CD4-positive, alpha-beta T cell treated with Interleukin-15 for 1 hour (primary cell): ENCODE results near the gene TMEM120A.

Experiments
- DNase-seq: peaks from one replicate; pipeline ENCODE4 v3.0.0-alpha.2; 2020

Gene TMEM120A

DNA sequence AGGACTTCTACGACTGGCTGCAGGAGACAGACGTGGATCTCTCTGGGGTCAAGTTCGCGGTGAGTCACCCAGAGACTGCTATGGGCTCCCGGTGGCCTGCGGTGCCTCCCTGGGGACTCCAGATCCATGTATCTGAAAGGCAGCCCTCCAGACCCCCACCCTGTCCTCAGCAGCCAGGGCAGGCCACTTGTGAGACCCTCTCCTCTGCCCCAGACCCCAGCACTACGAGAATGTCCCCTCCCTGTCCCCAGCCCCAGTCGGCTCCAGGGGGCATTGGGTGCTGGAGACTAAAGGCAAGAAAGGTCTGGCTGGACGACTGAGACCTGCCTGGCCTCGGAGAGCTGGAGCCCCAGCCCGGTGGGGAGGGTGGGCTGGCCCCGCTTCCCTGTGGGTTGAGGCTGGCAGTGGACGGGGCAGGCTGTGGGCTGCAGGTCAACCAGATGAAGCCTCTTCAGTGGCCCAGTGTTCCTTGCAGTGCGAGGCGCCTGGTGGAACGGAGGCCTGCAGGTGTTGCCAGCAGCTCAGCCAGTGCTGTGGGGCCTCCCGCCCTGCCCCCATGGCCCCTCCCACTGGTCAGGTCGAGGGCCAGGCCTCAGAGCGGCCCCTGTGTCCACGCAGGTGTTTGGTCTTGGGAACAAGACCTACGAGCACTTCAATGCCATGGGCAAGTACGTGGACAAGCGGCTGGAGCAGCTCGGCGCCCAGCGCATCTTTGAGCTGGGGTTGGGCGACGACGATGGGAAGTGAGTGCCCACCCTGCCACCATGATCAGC is 13.8 kb downstream of the TMEM120A start:
- no peak for DNase-seq

DNA sequence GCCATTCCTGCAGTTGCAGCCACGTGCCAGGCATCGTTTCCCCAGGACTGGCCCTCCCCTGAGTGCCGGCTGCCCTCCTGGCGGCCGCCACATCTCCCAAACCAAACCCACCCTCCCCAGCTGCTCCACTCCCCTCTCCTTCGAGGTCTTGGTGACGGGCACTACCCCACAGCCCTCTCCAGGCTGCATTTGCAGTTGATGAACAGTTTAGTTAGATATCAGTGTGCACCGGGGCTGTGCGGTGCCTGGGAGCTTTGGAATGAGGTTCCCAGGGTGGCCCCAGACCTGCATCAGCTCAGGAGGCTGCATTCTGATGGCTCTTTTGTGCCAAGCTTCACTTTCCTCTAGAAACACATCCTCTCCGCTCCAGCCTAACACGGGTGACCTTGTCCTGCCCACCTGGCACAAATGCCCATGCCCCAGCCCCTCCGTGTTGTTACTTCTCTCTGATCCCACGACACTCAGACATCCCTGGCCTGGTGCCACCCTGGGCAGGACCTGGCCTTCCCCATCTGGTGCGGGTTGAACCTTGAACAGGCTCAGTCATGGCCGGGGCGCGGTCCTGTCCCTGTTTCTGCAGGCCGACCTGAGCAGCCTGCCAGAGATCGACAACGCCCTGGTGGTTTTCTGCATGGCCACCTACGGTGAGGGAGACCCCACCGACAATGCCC is 14.5 kb downstream of the TMEM120A start:
- DNase-seq: no peak

DNA sequence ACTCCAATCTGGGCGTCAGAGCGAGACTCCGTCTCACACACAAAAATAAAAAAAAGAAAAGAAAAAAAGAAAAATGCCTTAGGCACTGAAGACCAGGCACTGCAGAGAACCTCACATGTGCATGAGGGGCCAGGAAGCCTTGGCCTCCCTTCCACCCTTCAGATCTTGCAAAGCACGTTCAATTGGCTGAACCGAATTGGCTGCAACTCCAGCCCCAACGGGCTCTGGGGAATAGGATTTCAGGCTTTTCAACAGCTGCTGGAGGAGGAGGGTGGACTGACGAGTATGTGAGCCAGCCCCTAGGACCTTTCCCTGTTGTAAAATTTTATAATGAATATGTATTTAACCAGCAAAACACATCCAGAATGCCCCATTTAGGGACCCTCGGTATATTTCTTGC is 16.7 kb downstream of the TMEM120A start:
- DNase-seq: no peak

DNA sequence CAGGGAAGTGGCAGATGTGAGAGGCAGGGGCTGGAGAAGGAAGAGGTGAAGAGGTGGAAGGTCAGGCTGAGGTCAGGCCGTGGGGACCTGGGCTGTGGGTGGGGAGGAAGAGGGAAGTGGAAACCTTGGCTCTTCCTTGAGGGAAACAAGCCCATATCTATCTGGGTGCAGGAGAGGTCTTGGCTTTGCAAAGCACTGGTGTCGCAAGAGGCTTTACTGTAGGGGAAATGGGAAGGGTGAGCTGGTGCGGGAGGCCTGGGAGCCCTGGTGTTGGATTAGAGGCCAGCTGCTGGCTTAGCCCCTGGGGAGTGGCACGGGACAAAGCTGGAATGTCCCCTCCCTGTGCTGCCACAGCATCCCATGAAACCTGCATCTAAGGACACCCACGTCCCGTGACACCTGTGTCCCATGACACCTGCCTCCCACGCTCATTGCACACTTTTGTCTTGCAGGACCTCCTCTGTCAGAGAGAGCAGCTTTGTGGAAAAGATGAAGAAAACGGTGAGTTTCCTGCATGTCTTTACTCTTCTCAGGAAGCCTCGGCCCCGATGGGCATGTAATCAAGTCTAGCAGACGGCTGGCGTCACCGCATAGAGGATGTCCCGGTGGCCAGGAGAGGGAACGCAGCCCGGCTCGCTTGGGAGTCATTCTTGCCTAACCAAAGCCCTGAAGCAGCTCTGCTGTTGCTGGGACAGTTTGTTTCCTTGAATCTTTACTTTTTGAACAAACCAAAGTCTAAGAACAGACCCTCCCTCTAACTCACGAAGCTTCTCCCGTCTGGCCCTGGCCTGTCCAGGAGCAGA is 22.2 kb downstream of the TMEM120A start:
- no peak for DNase-seq

DNA sequence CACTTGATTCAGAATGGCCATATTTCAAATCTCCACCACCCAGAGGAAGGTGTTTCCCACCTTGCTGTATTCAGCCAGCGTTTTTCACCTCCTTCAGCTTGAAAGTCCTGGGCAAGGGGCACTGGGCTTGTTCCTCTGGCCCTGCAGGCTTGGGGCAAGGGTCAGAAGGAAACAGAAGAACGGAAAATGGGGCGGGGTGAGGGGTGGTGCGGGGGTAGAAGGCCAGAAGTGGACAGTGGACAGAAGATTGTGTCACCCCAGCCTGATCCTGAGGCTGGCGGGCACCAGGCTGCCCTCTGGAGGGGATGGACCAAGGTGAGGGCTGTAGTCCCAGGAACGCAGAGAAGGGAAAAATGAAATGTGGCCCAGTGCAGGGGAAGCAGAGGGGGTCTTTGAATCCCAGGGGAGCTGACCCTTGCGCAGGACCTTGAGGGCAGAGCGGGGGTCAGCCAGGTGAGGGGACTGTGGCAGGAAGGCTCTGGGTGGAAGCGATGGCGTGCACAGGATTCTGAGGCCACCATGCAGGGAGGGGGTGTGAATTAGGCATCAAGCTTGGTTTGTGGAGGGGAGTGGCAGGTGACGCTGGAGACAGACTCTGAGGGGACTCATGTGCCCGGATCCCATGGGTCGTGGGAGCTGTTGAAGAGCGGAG is 23.0 kb downstream of the TMEM120A start:
- no peak for DNase-seq

DNA sequence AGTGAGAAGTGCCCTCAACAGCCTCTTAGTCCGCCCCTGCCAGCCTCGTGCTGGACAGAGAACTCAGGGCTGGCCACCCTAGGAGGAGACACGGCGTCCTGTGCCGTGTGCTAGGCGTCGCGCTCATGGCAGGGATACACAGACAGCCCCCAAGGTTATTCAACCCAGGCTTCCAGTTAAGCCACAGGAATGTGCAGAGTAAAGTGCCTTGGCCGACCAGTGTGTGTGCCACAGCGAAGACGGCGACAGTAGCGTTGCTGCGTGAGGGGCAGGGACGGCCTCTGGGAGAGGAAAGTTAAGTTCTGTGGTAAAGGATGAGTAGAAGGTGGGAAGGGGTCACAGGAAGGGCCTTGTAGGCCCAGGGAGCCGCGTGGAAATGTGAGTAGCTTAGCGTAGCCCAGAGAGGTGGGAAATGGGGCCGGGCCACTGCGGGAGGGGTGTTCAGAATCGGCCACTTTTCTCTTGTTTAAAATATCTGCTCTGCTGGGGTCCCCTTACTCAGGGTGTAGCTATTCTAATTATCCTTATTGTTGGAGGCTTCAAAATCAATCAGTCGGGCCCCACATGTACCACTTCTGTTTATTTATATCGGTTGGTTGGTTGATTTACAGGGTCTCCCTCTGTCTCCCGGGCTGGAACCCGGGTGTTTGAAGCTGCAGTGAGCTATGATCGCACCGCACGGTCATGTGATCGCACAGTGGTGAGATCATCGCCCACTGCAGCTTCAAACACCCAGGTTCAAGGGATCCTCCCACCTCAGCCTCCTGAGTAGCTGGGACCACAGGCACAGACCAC is 24.5 kb downstream of the TMEM120A start:
- DNase-seq: no peak

DNA sequence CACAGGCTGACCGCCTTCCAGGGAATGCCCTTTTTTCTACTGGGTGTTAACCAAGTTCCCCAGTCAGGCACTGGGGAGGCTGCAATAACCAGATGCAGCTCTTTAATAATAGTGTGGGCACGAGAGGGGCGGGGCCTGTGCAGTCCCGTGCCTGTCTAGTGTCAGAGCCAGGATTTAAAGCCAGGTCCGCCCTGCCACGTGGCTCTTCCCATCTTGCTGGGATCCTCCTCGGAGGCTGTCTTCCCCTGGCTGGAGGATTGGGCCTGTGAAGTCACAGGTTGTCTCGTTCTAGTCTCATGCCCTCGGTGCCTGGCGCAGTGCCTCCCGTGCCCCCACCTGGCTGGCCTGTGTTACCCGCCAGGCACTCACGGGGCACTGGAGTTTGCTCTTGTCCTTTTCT is 25.2 kb downstream of the TMEM120A start:
- no peak for DNase-seq

DNA sequence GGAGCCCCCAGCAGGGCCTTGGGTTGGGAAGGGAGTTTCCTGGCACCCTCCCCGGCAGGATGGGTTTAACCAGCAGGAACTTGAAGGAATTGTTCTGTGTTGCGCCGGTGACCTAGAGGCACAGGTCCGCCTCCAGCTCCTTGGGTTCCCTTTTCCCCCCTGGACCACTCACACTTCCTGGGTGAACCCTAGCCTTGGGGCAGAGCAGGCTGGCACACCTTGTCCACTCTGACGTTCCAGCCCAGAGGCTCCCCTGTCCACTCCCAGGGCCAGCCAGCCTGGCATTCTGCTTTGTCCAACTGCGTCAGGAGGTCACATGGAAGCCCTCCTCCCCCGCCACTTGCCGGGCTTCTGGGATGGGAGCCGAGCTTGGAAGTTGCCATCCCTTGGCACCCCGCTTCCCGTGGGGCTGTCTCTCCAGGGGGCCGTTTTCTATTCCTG is 25.8 kb downstream of the TMEM120A start:
- DNase-seq: no peak

DNA sequence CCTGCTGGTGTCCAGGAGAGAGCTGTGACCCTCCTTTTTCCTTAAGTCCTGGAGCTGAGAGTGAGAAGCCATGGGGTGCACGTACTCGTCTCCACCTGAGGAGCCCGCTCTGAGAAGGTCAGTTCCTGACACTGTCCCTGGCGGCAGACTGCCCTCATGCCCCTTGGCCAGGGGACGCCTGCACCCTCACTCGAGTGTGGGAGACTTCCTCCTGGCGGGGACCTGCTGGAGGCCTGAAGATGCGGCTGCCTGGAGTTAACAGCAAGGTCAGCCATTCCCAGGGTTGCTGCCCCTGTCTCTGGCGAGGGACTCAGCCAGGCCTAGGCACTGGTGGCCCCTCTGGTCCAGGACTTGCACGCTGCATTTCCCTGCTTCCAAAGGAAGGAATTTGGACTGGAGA is 26.4 kb downstream of the TMEM120A start:
- no peak for DNase-seq

DNA sequence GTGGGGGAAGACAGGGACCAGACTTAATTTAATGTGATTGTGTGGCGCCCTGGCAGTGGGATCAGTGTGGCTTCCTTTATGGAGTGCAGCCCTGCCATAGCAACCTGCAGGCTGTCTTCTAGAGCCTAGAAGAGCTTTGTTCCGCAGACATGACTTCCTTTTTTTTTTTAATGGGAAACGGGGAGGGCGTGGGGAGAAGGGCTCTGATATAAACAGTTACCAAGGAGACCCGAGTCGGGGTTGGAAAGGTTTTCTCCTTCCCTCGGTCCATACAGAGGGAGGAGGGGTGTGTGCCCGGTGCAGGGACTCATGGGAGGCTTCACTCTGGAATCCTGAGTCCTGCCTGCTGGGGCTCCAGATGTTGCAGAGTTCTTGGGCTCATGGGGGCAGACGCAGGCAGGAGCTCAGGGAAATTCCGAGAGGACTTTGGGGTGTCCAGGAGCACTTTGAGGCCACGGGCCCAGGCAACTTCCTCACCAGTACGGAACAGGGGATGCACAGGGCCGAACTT is 26.9 kb downstream of the TMEM120A start:
- DNase-seq: no peak

DNA sequence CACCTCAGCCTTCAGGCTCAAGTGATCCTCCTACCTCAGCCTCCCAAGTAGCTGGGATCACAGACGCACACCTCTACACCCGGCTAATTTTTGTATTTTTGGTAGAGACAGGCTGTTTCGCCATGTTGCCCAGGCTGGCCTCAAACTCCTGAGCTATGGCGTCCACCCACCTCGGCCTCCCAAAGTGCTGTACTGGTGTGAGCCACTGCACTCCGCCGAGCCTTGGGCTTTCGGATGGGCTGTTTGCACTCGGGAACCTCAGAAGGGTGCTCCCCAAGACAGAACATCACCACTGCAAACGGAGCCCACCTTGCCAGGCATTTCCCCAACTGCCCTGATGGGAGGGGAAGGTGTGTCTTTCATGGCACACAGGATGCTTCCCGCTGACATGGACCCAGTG is 27.3 kb downstream of the TMEM120A start:
- no peak for DNase-seq

DNA sequence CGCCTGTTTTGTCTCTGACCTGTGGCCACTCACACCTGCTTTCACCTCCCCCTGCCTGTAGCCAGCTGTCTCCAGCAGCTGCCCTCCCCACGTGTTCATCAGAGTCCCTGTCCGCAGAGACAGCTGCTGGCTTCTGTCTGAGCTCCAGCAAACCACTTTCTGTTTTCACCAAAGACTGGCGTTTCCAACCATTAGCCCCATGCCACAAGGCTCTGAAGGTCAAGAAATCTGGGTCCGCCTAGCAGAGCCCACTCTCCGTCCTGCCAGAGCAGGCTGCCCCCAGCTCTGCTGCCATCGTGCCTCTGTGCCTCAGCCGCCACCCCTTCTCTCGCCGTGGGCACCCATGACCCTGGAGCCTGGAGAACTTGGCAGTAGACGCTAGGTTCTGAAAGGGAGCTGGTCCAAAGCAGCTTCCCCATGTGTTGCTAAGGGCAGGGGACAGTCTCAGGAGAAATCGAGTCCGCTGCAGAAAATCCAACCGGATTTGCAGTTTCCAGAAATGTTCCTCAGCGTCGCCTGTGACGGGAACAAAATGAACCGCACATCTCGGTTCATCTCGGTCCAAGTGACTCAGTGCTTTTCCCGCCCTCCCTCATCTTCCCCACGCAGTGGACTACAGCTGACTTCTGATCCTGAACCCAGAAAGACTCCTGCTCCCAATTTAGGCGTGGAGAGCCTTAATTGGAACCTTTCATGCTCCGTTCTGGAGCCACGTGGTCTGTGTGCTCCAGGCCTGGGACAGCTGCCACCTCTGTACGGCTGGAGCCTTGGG is 28.0 kb downstream of the TMEM120A start:
- DNase-seq: no peak

DNA sequence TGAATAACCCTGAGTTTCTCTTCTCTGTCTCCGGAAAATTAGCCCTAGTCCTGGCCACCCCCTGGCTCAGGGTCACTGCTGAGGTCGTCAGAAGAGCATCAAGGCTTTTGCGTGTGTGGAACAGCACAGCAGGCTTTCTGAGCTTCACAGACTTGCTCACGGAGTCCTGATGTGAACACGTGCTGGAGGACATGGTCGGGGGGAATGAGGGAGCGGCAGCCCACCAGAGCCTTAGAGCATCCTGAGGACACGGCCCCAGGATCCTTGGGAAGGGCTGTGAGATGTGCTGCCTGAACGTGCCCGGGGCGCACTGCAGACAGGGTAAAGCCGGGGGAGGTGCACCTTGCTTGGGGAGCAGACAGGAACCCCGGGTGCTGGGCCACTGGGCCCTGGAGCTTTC is 28.8 kb downstream of the TMEM120A start:
- no peak for DNase-seq

DNA sequence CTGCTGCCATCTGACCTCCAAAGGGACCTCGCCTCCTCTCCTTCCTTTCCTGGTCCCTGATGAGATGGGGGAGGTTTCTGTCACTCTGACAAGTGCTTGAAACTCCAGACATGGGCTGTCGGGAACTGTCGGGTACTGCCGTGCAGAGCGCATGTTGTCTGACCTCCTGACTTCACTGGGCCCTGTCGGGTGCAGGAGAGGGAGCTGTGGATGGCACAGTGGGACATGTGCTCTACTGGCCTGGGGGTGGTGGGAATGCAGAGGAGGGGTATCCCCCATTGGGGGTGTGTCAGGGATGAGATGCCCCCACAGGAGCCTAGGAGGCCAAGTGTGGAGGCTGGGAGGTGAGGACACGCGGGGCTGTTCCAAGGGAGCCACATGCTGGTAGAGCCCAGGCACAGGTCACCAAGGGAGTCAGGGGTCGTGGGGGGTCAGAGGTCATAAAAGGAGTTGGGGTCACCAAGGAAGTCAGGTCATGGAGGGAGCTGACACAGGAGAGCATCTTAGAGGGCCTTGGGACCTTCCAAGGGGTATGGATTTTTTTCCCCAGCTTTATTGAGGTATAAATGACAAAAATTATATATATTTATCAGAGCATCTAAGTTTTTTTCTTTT is 30.9 kb downstream of the TMEM120A start:
- no peak for DNase-seq

DNA sequence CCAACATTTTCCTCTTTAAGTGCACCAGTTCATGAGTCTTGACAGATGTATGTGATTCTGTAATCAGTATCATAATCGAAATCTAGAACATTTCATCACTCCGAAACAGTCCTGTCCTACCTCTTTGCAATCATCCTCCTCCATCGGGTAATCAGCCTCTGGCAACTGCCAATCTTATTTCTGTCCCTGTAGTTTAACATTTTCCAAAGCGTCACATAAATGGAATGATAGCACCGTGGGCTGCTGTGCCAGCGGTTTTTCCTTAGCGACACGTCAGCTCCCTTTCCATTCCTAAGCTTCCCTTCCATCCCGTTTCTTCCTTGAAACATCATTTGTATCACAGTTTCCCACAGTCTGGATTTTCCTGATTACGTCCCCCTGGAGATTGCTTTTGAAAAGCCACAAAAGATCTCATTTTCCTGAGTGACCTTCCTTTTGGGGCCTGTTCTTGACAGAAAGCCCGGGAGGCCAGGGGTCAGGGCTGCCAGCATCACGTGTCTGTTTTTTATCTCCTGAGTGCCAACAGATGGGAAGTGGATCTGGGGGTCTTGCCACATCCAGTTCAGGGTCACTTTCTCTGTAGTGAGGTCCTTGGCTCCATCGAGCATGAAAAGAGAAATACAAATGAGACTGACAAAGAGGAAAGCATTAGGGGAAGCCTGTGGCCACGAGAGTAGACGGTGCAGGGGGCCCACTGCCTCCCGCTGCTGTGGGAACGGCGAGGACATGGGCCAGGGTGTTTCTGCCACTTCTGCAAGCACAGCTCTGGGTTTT is 31.6 kb downstream of the TMEM120A start:
- no peak for DNase-seq

DNA sequence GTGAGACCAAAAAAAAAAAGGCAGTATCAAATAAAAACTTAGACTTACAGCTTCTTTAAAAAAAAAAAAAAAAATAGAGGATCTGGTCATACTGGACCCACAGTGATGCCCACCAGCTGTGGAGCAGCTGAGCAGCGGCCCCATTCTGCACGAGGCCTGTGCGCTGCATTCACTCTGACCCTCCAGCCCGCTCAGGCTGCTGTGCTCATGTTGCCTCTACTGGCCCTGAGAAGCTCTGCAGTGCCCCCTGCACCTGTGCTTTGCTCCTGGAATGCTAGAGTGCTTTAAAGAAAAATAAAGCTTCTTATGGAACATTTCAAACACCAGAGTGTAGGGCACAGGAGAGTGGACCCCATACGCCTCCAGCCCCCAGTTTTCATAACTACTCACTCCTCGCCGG is 33.2 kb downstream of the TMEM120A start:
- no peak for DNase-seq

DNA sequence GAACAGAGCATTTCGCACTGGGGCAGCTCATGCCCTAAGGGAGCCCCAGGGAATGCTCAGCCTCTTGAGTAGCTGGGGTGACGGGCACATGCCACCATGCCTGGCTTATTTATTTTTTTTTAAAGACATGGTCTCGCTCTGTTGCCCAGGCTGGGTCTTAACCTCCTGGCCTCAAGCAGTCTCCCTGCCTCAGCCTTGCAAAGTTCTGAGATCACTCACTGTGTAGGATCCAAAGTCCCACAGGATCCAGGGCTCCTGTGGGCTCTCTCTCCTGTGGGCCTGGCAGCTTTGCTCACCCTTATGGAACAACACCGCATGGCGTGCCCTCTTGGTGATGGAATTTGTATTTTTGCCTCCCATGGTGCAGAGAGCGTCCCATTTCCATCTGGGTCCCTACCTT is 34.0 kb downstream of the TMEM120A start:
- no peak for DNase-seq

DNA sequence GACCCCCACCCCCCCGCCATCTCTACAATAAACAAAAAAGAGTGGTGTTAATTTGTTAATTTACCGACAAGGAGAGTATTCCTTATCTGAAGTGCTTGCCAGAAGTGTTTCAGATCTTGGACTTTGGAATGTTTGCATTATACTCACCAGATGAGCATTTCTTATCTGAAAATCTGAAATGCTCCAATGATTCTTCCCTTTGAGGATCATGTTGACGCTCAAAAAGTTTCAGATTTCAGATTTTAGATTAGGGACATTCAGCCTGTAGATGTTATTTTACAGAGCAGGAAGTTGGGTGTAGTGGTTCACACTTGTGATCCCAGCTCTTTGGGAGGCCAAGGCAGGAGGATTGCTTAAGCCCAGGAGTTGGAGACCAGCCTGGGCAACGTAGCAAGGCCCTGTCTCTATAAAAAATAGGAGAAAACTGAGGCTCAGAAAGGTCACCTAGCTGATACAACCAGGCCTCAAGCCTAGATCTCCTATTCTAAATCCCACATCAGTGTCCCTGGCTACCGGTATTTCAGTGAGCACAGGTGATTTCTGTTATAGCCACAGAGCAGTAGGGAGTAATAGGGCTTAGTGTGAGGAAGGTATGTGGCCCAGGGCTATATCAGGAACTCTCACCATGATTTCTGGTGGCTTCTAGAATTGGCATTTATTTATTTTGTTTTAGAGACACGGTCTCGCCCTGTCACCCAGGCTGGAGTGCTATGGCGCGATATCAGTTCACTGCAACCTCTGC is 35.4 kb downstream of the TMEM120A start:
- DNase-seq: no peak

DNA sequence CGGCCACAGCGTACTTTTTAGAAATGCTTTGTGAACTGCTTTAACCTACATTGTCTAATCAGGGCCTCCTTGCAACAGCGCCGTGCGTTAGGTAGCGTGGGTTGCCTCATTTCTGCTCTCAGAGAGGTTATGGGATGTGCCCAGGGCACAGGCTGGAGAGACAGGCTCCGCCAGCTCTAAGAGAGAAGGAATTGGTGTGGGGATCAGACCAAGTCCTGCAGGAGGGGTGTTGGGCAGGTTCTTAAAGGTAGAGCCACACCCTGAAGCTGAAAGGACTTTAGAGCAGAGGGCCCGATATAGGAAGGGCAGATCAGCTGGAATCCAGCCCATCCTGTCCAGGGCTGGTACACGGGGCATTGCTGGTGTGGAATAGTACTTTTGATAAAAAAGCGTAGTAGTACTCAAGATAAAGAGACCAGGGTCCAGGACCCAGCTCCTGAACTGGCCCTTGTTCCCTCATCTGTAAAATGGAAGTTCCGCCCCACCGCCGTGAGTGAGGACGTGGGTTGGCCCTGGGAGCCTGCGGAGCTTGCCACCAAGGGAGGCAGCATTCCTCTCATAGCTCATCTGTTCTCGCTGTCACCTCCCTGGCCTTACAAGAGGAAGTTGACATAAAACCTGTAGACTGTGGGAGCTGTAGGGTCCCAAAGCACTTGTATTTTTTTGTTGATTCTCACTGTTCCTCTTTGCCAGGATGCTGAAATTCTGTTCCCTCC is 37.2 kb downstream of the TMEM120A start:
- DNase-seq: no peak
